ENCODE results near the gene TBC1D22A.

DNA sequence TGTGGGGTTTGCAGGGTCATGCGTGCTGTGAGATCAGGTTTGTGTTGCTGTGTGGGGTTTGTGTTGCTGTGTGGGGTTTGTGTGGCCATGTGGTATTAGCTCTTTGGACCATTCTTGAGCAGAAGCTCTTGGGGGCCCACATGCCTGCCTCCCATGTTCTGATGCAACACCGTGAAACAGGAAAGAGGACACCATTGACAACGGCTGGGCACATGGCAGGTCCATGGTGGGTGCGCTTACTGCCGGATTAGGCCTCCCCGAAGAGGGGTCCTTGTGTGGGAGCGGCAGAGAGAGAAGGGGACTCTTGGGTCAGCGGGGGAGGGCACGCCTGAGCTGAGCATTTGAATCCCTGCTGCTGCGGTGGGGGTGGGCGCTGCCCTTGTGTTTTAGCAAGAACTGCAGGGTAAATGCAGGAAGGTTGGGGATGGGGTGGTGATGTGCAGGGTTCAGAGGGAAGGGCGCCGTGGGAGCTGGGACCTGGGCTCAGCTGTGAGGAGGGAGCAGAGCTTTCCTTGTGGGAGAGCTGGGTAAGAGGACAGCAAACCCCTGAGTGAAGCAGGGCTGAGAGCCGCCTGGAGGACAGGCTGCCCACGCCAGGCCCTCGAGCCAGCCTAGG lies 361.5 kb downstream of the TBC1D22A start:
- TF ChIP-seq, protein P1, sequence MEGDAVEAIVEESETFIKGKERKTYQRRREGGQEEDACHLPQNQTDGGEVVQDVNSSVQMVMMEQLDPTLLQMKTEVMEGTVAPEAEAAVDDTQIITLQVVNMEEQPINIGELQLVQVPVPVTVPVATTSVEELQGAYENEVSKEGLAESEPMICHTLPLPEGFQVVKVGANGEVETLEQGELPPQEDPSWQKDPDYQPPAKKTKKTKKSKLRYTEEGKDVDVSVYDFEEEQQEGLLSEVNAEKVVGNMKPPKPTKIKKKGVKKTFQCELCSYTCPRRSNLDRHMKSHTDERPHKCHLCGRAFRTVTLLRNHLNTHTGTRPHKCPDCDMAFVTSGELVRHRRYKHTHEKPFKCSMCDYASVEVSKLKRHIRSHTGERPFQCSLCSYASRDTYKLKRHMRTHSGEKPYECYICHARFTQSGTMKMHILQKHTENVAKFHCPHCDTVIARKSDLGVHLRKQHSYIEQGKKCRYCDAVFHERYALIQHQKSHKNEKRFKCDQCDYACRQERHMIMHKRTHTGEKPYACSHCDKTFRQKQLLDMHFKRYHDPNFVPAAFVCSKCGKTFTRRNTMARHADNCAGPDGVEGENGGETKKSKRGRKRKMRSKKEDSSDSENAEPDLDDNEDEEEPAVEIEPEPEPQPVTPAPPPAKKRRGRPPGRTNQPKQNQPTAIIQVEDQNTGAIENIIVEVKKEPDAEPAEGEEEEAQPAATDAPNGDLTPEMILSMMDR (IDR thresholded peaks at IDR 0.05) = no peak
- no peak for TF ChIP-seq POLR2AphosphoS5 (IDR thresholded peaks at IDR 0.05)
